NCI-H446 treated with DMSO at 0.1 percent for 48 hours (cell line): Measurements from ENCODE around the gene HOXA4.

Source experiments
- DNase-seq: peaks from one replicate; lab custom pipeline; 2025; lab: John Stamatoyannopoulos, UW

HOXA4 gene

GRCh38 chr7:27133409-27134231 lies 3.1 kb upstream of the HOXA4 start:
- DNase-seq = no peak

- no peak for DNase-seq
Measured at GRCh38 chr7:27132978-27133377, 2.4 kb upstream of the HOXA4 start.

- DNase-seq = no peak
Measured at GRCh38 chr7:27132214-27132613, 1.7 kb upstream of the HOXA4 start.

- no peak for DNase-seq
Measured at GRCh38 chr7:27131390-27131819, 848 bp upstream of the HOXA4 start.

- DNase-seq = no peak
Measured at GRCh38 chr7:27129729-27130539, 623 bp downstream of the HOXA4 start.

GRCh38 chr7:27128776-27129728 lies 1.5 kb downstream of the HOXA4 start:
- DNase-seq = no peak

GRCh38 chr7:27128034-27128433 lies 2.5 kb downstream of the HOXA4 start:
- no peak for DNase-seq

- no peak for DNase-seq
Measured at GRCh38 chr7:27126596-27127327, 3.8 kb downstream of the HOXA4 start.

- DNase-seq = no peak
Measured at GRCh38 chr7:27125986-27126394, 4.6 kb downstream of the HOXA4 start.

GRCh38 chr7:27124902-27125689 lies 5.5 kb downstream of the HOXA4 start:
- DNase-seq = no peak

- DNase-seq = no peak
Measured at GRCh38 chr7:27124096-27124901, 6.3 kb downstream of the HOXA4 start.

GRCh38 chr7:27123477-27124053 lies 7.0 kb downstream of the HOXA4 start:
- no peak for DNase-seq

GRCh38 chr7:27123007-27123476 lies 7.5 kb downstream of the HOXA4 start:
- no peak for DNase-seq

- DNase-seq = no peak
Measured at GRCh38 chr7:27122077-27122910, 8.3 kb downstream of the HOXA4 start.

- DNase-seq = no peak
Measured at GRCh38 chr7:27121684-27122076, 8.9 kb downstream of the HOXA4 start.

- no peak for DNase-seq
Measured at GRCh38 chr7:27119412-27119911, 11.1 kb downstream of the HOXA4 start.

GRCh38 chr7:27118580-27118979 lies 12.0 kb downstream of the HOXA4 start:
- no peak for DNase-seq

GRCh38 chr7:27117887-27118491 lies 12.6 kb downstream of the HOXA4 start:
- DNase-seq = no peak
